HL-60 (cell line): ENCODE measurements around the gene RUNX2.
"Not testable (repeated sequence)": the region's sequence is repeated elsewhere in the genome, so short reads cannot be mapped to it uniquely, and the experiment has no call there.

Experiments
- POLR2AphosphoS5 ChIP-seq: IDR thresholded peaks from 2 replicates; pipeline ENCODE4 v1.6.1; 2012; ENCODE audit warnings: low read depth
- SPI1 ChIP-seq: IDR thresholded peaks from 2 replicates; pipeline ENCODE4 v1.6.1; 2012; ENCODE audit warnings: low read depth, mild to moderate bottlenecking, borderline replicate concordance
- TF ChIP-seq, protein P1 (sequence below): IDR thresholded peaks from one replicate; pipeline ENCODE4 v1.5.1; 2011; ENCODE audit warnings: low read length, control low read depth, inconsistent platforms; ENCODE audit not compliant: insufficient read depth
- TF ChIP-seq, protein P2 (sequence below): IDR thresholded peaks from 2 replicates; pipeline ENCODE4 v1.6.1; 2012; ENCODE audit warnings: low read depth; ENCODE audit not compliant: insufficient replicate concordance

DNA sequence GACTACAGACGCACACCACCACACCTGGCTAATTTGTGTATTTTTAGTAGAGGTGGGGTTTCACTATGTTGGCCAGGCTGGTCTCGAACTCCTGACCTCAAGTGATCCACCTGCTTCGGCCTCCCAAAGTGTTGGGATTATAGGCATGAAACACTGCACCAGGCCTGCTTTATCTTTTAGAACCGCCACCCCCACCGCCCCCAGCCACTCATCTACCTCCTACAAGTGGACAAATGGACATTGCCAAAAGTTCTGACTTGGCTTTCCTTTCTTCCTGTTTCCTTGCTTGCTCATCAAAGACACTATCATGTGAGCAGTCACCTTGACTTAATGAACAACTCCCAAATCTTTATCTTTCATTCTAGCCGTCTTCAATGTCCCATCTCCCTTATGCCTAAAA lies 139.3 kb downstream of the RUNX2 start:
- TF ChIP-seq POLR2AphosphoS5, SPI1: not testable (repeated sequence)
- TF ChIP-seq, protein P1, sequence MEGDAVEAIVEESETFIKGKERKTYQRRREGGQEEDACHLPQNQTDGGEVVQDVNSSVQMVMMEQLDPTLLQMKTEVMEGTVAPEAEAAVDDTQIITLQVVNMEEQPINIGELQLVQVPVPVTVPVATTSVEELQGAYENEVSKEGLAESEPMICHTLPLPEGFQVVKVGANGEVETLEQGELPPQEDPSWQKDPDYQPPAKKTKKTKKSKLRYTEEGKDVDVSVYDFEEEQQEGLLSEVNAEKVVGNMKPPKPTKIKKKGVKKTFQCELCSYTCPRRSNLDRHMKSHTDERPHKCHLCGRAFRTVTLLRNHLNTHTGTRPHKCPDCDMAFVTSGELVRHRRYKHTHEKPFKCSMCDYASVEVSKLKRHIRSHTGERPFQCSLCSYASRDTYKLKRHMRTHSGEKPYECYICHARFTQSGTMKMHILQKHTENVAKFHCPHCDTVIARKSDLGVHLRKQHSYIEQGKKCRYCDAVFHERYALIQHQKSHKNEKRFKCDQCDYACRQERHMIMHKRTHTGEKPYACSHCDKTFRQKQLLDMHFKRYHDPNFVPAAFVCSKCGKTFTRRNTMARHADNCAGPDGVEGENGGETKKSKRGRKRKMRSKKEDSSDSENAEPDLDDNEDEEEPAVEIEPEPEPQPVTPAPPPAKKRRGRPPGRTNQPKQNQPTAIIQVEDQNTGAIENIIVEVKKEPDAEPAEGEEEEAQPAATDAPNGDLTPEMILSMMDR, result not testable (repeated sequence)
- TF ChIP-seq, protein P2, sequence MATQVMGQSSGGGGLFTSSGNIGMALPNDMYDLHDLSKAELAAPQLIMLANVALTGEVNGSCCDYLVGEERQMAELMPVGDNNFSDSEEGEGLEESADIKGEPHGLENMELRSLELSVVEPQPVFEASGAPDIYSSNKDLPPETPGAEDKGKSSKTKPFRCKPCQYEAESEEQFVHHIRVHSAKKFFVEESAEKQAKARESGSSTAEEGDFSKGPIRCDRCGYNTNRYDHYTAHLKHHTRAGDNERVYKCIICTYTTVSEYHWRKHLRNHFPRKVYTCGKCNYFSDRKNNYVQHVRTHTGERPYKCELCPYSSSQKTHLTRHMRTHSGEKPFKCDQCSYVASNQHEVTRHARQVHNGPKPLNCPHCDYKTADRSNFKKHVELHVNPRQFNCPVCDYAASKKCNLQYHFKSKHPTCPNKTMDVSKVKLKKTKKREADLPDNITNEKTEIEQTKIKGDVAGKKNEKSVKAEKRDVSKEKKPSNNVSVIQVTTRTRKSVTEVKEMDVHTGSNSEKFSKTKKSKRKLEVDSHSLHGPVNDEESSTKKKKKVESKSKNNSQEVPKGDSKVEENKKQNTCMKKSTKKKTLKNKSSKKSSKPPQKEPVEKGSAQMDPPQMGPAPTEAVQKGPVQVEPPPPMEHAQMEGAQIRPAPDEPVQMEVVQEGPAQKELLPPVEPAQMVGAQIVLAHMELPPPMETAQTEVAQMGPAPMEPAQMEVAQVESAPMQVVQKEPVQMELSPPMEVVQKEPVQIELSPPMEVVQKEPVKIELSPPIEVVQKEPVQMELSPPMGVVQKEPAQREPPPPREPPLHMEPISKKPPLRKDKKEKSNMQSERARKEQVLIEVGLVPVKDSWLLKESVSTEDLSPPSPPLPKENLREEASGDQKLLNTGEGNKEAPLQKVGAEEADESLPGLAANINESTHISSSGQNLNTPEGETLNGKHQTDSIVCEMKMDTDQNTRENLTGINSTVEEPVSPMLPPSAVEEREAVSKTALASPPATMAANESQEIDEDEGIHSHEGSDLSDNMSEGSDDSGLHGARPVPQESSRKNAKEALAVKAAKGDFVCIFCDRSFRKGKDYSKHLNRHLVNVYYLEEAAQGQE, result not testable (repeated sequence)
